HepG2 (cell line): ENCODE data around the gene CDKL2. TPM values are rescaled to one million over a fixed set of nuclear protein-coding genes. Genes with fewer than 3 reads are reported as not detected.
A peak's percentile ranks its signal among the peaks of the same experiment; 100 is the strongest.

Experiments used
- CHD2 ChIP-seq: IDR thresholded peaks from 2 replicates; pipeline ENCODE4 v1.6.1; 2011; ENCODE audit warnings: low read depth, low read length, improper control_type of control experiment
- GABPA ChIP-seq, 2 experiments: IDR thresholded peaks; 2 replicates each; pipeline ENCODE4 v1.6.1; 2011 to 2016; ENCODE audit warnings: low read depth in 2 of 2, low read length in 1 of 2, missing biosample characterization in 1 of 2, missing genetic modification characterization in 1 of 2
- MIER3 ChIP-seq: IDR thresholded peaks from 2 replicates; pipeline ENCODE4 v1.6.1; 2016; ENCODE audit warnings: missing compliant biosample characterization, borderline replicate concordance
- MTERF4 ChIP-seq: sonication (generic); formaldehyde crosslinking; IDR thresholded peaks from 2 replicates; pipeline ENCODE4 v1.8.0; 2023; ENCODE audit warnings: mild to moderate bottlenecking, missing genetic modification reagents
- NFRKB ChIP-seq: fragments of 450-650 bp; IDR thresholded peaks from 2 replicates; pipeline ENCODE4 v1.6.1; 2017
- PBX3 ChIP-seq: sonication (generic); formaldehyde crosslinking; IDR thresholded peaks from 2 replicates; pipeline ENCODE4 v1.8.1; 2023; ENCODE audit warnings: missing genetic modification reagents, inconsistent platforms, borderline replicate concordance
- SNAPC4 ChIP-seq: sonication (generic); formaldehyde crosslinking; IDR thresholded peaks from 2 replicates; pipeline ENCODE4 v1.4.0; 2020; ENCODE audit warnings: mild to moderate bottlenecking, missing genetic modification reagents
- THAP11 ChIP-seq: IDR thresholded peaks from 2 replicates; pipeline ENCODE4 v1.6.1; 2016; ENCODE audit warnings: missing biosample characterization, missing genetic modification reagents
- TSC22D2 ChIP-seq: sonication (generic); formaldehyde crosslinking; IDR thresholded peaks from 2 replicates; pipeline ENCODE4 v1.5.1; 2020; ENCODE audit warnings: missing genetic modification reagents, mild to moderate bottlenecking, borderline replicate concordance
- ZNF160 ChIP-seq: sonication (generic); formaldehyde crosslinking; IDR thresholded peaks from 2 replicates; pipeline ENCODE4 v1.8.0; 2022; ENCODE audit warnings: mild to moderate bottlenecking, inconsistent platforms, missing genetic modification reagents
- ZNF646 ChIP-seq: sonication (generic); formaldehyde crosslinking; IDR thresholded peaks from 2 replicates; pipeline ENCODE4 v1.9.0; 2021; ENCODE audit warnings: mild to moderate bottlenecking, missing genetic modification reagents
- polyA plus RNA-seq, 8 experiments: library from polyadenylated mRNA; depleted of rRNA in 3 of 8; stranded (reverse) in 7 of 8; unstranded in 1 of 8; fragments of >200 nt; fragmentation: Illumina TruSeq in 4 of 8; extraction: Trizol in 4 of 8; gene quantifications; 2 replicates each; pipeline versions ENCODE4 v1.2.1 to v1.2.3, GENCODE V29; 2011 to 2016; ENCODE audit warnings: low read depth in 4 of 8, missing spikeins in 1 of 8, mixed read lengths in 1 of 8; ENCODE audit not compliant: insufficient read depth in 1 of 8
- total RNA-seq, 5 experiments: library from RNA; depleted of rRNA; stranded (reverse); fragments of >200 nt; fragmentation: Illumina TruSeq; extraction: Trizol; gene quantifications; 2 replicates each; pipeline ENCODE4 v1.2.3, GENCODE V29; 2016; ENCODE audit warnings: low read depth in 1 of 5

Gene CDKL2
- total and polyA plus RNA-seq, 2 of the 13 experiments (the other 11 are each of a cell fraction or from before 2014, with no cell fraction given) = not detected

GRCh38 chr4:75673027-75673958 lies 43.0 kb upstream of the CDKL2 start, which contains the start of gene G3BP2 (continued):
- TF ChIP-seq MTERF4 (CRISPR knock-in tag) (no peak), SNAPC4 (CRISPR knock-in tag) (no peak), NFRKB (no peak), PBX3 (no peak), ZNF160 (CRISPR knock-in tag) (peak; percentile 60; the same call in 1 of the 2 replicates), TSC22D2 (CRISPR knock-in tag) (peak; percentile 73; the same call in 1 of the 2 replicates), CHD2 (no peak), THAP11 (CRISPR knock-in tag) (peak; percentile 71), ZNF646 (CRISPR knock-in tag) (no peak), MIER3 (no peak; the same call in 1 of the 2 replicates), GABPA (IDR thresholded peaks at IDR 0.05; ENCODE audit: low read depth, low read length) (peak; percentile 54), GABPA (CRISPR knock-in tag; IDR thresholded peaks at IDR 0.05; ENCODE audit: low read depth) (peak; percentile 89)
